Mesendoderm (in vitro differentiated cells): ENCODE results near the gene ABCD1.
"Not testable (repeated sequence)": the region's sequence is repeated elsewhere in the genome, so short reads cannot be mapped to it uniquely, and the experiment has no call there.

ENCODE experiments used
- DNase-seq: peaks from one replicate; pipeline ENCODE4 v3.0.0; 2013
- H2AK5ac ChIP-seq: 2 replicates; pipeline ENCODE4 v1.6.1; 2013; ENCODE audit warnings: low read length, inconsistent platforms
- H2BK120ac ChIP-seq: 2 replicates; pipeline ENCODE4 v1.6.1; 2013; ENCODE audit warnings: low read depth, mild to moderate bottlenecking, low read length, moderate library complexity, mixed read lengths
- H2BK15ac ChIP-seq: replicated peaks from 2 replicates; pipeline ENCODE4 v1.6.1; 2013; ENCODE audit warnings: low read depth, mild to moderate bottlenecking, moderate library complexity
- H2BK5ac ChIP-seq: 2 replicates; pipeline ENCODE4 v1.6.1; 2013; ENCODE audit warnings: low read length, inconsistent platforms
- H3K18ac ChIP-seq: 2 replicates; pipeline ENCODE4 v1.6.1; 2013; ENCODE audit warnings: mild to moderate bottlenecking, low read length, mixed read lengths
- H3K23ac ChIP-seq: one replicate; pipeline ENCODE4 v1.6.1; 2013; ENCODE audit warnings: low read length
- H3K27ac ChIP-seq: 2 replicates; pipeline ENCODE4 v1.5.1; 2013; ENCODE audit warnings: low read depth, mild to moderate bottlenecking, inconsistent platforms, low read length, moderate library complexity
- H3K27me3 ChIP-seq: 2 replicates; pipeline ENCODE4 v1.6.1; 2013; ENCODE audit warnings: low read length, control low read depth, mild to moderate bottlenecking, inconsistent platforms; ENCODE audit not compliant: insufficient read depth, poor library complexity
- H3K36me3 ChIP-seq: 2 replicates; pipeline ENCODE4 v1.6.1; 2013; ENCODE audit warnings: low read length, inconsistent platforms; ENCODE audit not compliant: control insufficient read depth, insufficient read depth
- H3K4ac ChIP-seq: one replicate; pipeline ENCODE4 v1.6.1; 2013; ENCODE audit warnings: low read depth, mild to moderate bottlenecking, low read length, moderate library complexity
- H3K4me1 ChIP-seq: 2 replicates; pipeline ENCODE4 v1.6.1; 2013; ENCODE audit warnings: low read depth, low read length, inconsistent platforms; ENCODE audit not compliant: control insufficient read depth
- H3K4me2 ChIP-seq: 2 replicates; pipeline ENCODE4 v1.6.1; 2013; ENCODE audit warnings: low read length
- H3K4me3 ChIP-seq: 2 replicates; pipeline ENCODE4 v1.5.1; 2013; ENCODE audit warnings: mild to moderate bottlenecking, low read length
- H3K56ac ChIP-seq: one replicate; pipeline ENCODE4 v1.6.1; 2013; ENCODE audit warnings: low read length
- H3K79me1 ChIP-seq: 2 replicates; pipeline ENCODE4 v1.6.1; 2013; ENCODE audit warnings: low read length, inconsistent platforms
- H3K79me2 ChIP-seq: 2 replicates; pipeline ENCODE4 v1.6.1; 2013; ENCODE audit warnings: mild to moderate bottlenecking, low read length; ENCODE audit not compliant: control insufficient read depth, insufficient read depth
- H3K9ac ChIP-seq: 2 replicates; pipeline ENCODE4 v1.6.1; 2013; ENCODE audit warnings: low read length, inconsistent platforms
- H4K5ac ChIP-seq: one replicate; pipeline ENCODE4 v1.6.1; 2013; ENCODE audit warnings: low read length
- H4K8ac ChIP-seq: one replicate; pipeline ENCODE4 v1.6.1; 2013; ENCODE audit warnings: low read depth, mild to moderate bottlenecking, control low read depth, low read length, moderate library complexity
- WGBS: extraction: QIAGEN DNeasy Blood & Tissue Kit; methylation state at CpG from one replicate; pipeline ENCODE4 v1.1.7; 2013; ENCODE audit warnings: low lambda C conversion rate, missing lambda C conversion rate; ENCODE audit not compliant: insufficient coverage; ENCODE audit errors: extremely low coverage; 5-methylcytosine and 5-hydroxymethylcytosine counted together

The ABCD1 gene

DNA sequence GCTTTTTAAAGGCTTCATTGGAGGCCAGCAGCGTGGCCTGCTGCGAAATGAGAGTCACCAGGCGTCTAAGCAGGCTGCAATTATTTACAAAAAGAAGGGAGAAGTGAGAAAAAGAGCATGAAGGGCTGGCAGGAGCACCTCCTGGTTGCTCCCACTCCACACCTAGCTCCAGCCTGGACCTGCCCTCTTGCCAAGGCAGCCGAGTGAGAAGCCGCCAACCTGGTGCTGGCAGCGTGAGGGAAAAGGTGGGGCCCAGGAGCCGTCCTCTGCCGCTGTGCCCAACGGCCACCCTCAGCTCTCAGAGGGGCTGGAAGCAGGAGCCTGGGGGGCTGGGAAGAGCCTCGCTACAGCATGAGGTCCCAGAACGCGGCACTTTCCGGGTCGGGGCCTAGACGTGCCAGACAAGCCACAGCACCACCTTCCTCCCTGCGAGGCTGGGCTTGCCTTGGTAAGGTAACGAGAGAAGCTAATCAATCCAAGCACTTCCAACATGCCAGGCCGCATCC is 20.6 kb upstream of the ABCD1 start:
- no peak overlapping the region for H3K56ac ChIP-seq
- H3K27ac ChIP-seq: no peak overlapping the region
- H3K4me3 ChIP-seq: no peak overlapping the region
- no peak overlapping the region for H2BK5ac ChIP-seq
- H3K79me2 ChIP-seq: no peaks in the 10 kb centered on the region
- no CpG with 5 or more reads among the region's 18 CpGs for WGBS
- no peak overlapping the region for H3K9ac ChIP-seq
- no peak overlapping the region for H2BK120ac ChIP-seq
- no peak overlapping the region for H4K5ac ChIP-seq
- H3K4me1 ChIP-seq: no peaks in the 10 kb centered on the region
- no peak overlapping the region for H4K8ac ChIP-seq
- no peak overlapping the region for H3K4ac ChIP-seq
- H3K27me3 ChIP-seq: no peaks in the 10 kb centered on the region
- no peak overlapping the region for H2AK5ac ChIP-seq
- no peaks in the 10 kb centered on the region for H3K79me1 ChIP-seq
- H3K36me3 ChIP-seq: no peaks in the 10 kb centered on the region
- H2BK15ac ChIP-seq: no peak overlapping the region
- DNase-seq: no peak
- H3K4me2 ChIP-seq: no peak overlapping the region
- H3K18ac ChIP-seq: no peak overlapping the region
- H3K23ac ChIP-seq: no peak overlapping the region

DNA sequence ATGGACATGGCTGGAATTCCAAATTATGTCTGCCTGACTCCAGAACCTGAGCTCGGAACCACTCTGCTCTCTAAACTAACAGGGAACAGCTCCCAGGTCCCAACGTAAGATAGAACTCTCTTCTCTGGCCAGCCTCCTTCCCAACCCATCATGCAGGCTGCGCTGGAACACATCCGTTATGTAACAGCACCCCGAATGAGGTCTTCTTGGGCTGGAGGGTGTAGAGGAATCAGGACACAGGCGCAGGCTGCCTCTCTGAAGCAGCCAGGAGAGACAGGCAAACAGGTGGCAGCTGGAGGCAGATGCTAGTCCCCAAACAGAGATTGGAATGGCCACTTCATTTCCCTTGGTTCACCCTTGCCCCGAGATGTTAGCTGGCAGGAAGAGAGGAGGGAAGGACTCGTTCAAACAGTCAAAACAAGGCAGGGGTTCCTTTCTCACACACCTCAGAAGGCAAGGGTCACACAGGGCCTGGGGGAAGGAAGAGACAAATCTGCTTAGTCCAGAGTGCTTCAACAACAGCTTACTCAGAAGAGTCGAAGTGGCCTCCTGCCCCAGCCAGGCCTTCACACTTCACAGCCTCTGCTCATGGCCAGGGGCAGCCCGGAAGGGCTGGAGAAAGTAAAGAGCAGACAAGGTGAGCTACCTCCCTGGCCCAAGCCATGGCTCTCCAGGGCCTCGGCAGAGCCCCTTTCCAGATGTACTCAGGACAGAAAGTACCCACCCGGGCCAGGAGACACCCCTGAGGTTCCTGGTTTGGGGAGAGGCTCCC is 19.8 kb upstream of the ABCD1 start:
- not testable (repeated sequence) for H4K5ac ChIP-seq, H3K56ac ChIP-seq, H4K8ac ChIP-seq, H3K27me3 ChIP-seq, H3K23ac ChIP-seq, H3K4me1 ChIP-seq, H3K9ac ChIP-seq, H2BK15ac ChIP-seq, H3K4me3 ChIP-seq, H2BK5ac ChIP-seq, H3K79me1 ChIP-seq, H3K79me2 ChIP-seq, H2BK120ac ChIP-seq, H3K4ac ChIP-seq, H2AK5ac ChIP-seq, H3K27ac ChIP-seq, H3K36me3 ChIP-seq, H3K18ac ChIP-seq, H3K4me2 ChIP-seq, DNase-seq
- WGBS: no CpG with 5 or more reads among the region's 12 CpGs

DNA sequence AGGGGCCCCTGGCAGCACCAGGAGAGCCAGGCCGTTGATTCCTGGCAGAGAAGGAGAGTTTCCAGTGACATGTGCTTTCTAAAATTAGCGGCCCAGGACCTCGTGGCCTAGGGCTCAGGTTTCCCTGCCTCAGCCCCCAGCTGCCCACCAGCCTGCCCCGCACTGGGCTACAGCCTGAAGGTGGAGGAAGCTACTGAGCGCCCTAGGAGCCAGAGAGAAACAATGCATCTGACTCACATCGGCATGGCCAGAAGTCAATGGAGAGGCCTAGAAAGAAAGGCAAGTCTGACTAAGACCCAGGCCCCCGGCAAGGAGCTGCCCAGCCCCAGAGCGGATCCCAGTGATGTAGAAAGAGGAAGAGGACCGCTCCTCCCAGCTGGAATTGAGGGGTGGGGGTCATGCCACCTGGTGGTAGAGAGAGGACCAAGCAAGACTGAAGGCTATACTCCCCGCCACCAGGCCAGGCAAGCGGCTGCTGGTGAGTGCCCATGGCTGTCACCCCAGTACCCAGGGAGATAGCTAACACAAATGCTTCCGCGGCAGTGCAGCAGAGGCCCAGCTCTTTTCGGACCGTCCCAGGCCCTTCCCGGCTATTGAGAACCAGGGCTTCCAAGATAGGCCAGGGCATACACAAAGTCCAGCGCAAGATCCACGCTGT is 19.1 kb upstream of the ABCD1 start:
- not testable (repeated sequence) for H4K5ac ChIP-seq, H3K4ac ChIP-seq, H3K4me2 ChIP-seq, H3K27me3 ChIP-seq, H3K23ac ChIP-seq, DNase-seq, H2BK5ac ChIP-seq, H3K18ac ChIP-seq, H2BK15ac ChIP-seq, H3K27ac ChIP-seq, H2AK5ac ChIP-seq, H3K36me3 ChIP-seq, H3K4me1 ChIP-seq, H4K8ac ChIP-seq, H3K9ac ChIP-seq, H3K79me2 ChIP-seq, H3K56ac ChIP-seq, H3K79me1 ChIP-seq, H3K4me3 ChIP-seq, H2BK120ac ChIP-seq
- WGBS: no CpG with 5 or more reads among the region's 18 CpGs

DNA sequence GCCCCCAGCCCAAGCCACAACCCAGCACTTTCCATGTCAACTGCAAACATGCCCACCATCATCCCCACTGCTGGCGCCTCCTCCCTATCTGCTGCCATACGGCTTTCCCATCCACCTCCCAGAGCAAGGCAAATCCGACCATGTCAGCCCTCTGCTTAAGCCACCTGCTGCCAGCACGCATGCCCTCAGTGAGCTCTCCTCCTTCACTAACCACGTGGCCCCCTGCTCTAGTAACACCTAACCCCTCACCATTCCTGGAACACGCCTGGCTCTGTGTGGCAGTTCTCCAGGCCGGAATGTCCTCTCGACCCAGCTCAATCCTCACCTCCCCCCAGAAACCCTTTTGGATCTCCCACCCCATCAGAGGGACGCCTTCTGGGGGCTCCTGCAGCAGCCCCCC is 17.9 kb upstream of the ABCD1 start:
- Histone ChIP-seq H3K56ac (no peak overlapping the region), H2BK5ac (no peak overlapping the region), H3K4me2 (no peak overlapping the region), H3K9ac (no peak overlapping the region), H3K4me1 (no peaks in the 10 kb centered on the region), H4K5ac (no peak overlapping the region), H3K4ac (no peak overlapping the region), H3K27me3 (no peaks in the 10 kb centered on the region), H3K23ac (no peak overlapping the region), H2BK15ac (no peak overlapping the region), H3K79me1 (no peaks in the 10 kb centered on the region), H2BK120ac (no peak overlapping the region), H3K18ac (no peak overlapping the region), H2AK5ac (no peak overlapping the region), H3K79me2 (no peaks in the 10 kb centered on the region), H4K8ac (no peak overlapping the region), H3K27ac (no peak overlapping the region), H3K36me3 (no peaks in the 10 kb centered on the region), H3K4me3 (no peak overlapping the region)
- DNase-seq: no peak
- WGBS: no CpG with 5 or more reads among the region's 9 CpGs

- no peak overlapping the region for H3K27ac ChIP-seq
- H3K56ac ChIP-seq: no peak overlapping the region
- H3K23ac ChIP-seq: no peak overlapping the region
- H2BK15ac ChIP-seq: no peak overlapping the region
- no peak overlapping the region for H4K8ac ChIP-seq
- no peak overlapping the region for H2BK120ac ChIP-seq
- no CpG with 5 or more reads among the region's 6 CpGs for WGBS
- H3K9ac ChIP-seq: no peak overlapping the region
- no peaks in the 10 kb centered on the region for H3K4me1 ChIP-seq
- no peaks in the 10 kb centered on the region for H3K79me1 ChIP-seq
- no peaks in the 10 kb centered on the region for H3K36me3 ChIP-seq
- no peak overlapping the region for H4K5ac ChIP-seq
- DNase-seq: no peak
- no peak overlapping the region for H3K4me3 ChIP-seq
- H3K4ac ChIP-seq: no peak overlapping the region
- H3K27me3 ChIP-seq: no peaks in the 10 kb centered on the region
- no peak overlapping the region for H2AK5ac ChIP-seq
- H3K18ac ChIP-seq: no peak overlapping the region
- H3K79me2 ChIP-seq: no peaks in the 10 kb centered on the region
- no peak overlapping the region for H3K4me2 ChIP-seq
- no peak overlapping the region for H2BK5ac ChIP-seq
These were observed 17.2 kb upstream of the ABCD1 start for GRCh38 chrX:153707406-153707805.
